GM12878 (cell line): Measurements from ENCODE around the gene GLB1L3. TPM values are rescaled to one million over a fixed set of nuclear protein-coding genes. Genes with fewer than 3 reads are reported as not detected.

Source experiments
- ATAC-seq: fragments of 200-7000 bp; cut with Tn5 transposase; 3 replicates; pipeline ENCODE4 v1.9.1; 2020; ENCODE audit warnings: mild to moderate bottlenecking, moderate library complexity
- BruUV-seq: library from RNA; stranded (reverse); fragments of 400-500 nt; replicated peaks from 2 replicates; lab custom pipeline; 2021; lab: Mats Ljungman, UMichigan
- CTCF ChIA-PET: fragments of 300-600 bp; sonication (Branson Sonifier 250); formaldehyde crosslinking; extraction: SDS; loops from one replicate; lab custom pipeline; 2021; ENCODE audit warnings: inconsistent platforms; lab: Yijun Ruan, JAX
- POLR2A ChIA-PET: fragments of 350-600 bp; formaldehyde crosslinking; extraction: SDS; loops from one replicate; lab custom pipeline; 2021; ENCODE audit warnings: inconsistent platforms; lab: Charles Lee
- RAD21 ChIA-PET: fragments of 300-600 bp; sonication (Branson Sonifier 250); formaldehyde crosslinking; loops from one replicate; lab custom pipeline; 2023; ENCODE audit warnings: antibody characterized with exemption; ENCODE audit not compliant: unreplicated experiment; lab: Charles Lee
- SMC1A ChIA-PET: fragments of 300-600 bp; sonication (Branson Sonifier 250); formaldehyde crosslinking; loops from one replicate; lab custom pipeline; 2023; ENCODE audit not compliant: unreplicated experiment, uncharacterized antibody; lab: Charles Lee
- DNase-seq: peaks from one replicate; pipeline ENCODE4 v3.0.0-alpha.2; 2011; ENCODE audit warnings: low read depth, low spot score
- FAIRE-seq: peaks from 3 replicates; lab custom pipeline; 2011; peaks lifted over from hg19 to GRCh38; lab: Jason Lieb, UNC
- H2AFZ ChIP-seq: 2 replicates; pipeline ENCODE4 v1.6.0; 2011; ENCODE audit warnings: low read depth, low read length, control low read depth; ENCODE audit not compliant: control insufficient read depth
- H3K27ac ChIP-seq: 2 replicates; pipeline ENCODE4 v1.5.1; 2011; ENCODE audit warnings: control low read depth; ENCODE audit not compliant: control insufficient read depth, insufficient read depth
- H3K27me3 ChIP-seq, 2 experiments: replicated peaks in 1 of 2; 2 replicates each; pipeline versions ENCODE4 v1.6.0 to v1.6.1; 2011; ENCODE audit warnings: low read length in 1 of 2; ENCODE audit not compliant: control insufficient read depth in 2 of 2, insufficient read depth in 2 of 2
- H3K36me3 ChIP-seq, 2 experiments: 2 replicates each; pipeline ENCODE4 v1.5.1; 2011; ENCODE audit warnings: low read length in 1 of 2; ENCODE audit not compliant: control insufficient read depth in 2 of 2, insufficient read depth in 2 of 2
- H3K4me1 ChIP-seq: 2 replicates; pipeline ENCODE4 v1.6.1; 2011; ENCODE audit warnings: mild to moderate bottlenecking, low read length, moderate library complexity, mixed read lengths; ENCODE audit not compliant: control insufficient read depth, insufficient read depth
- H3K4me2 ChIP-seq: 2 replicates; pipeline ENCODE4 v1.6.0; 2011; ENCODE audit warnings: control low read depth; ENCODE audit not compliant: control insufficient read depth, insufficient read depth
- H3K4me3 ChIP-seq: fragments of 200-600 bp; sonication (generic); 2 replicates; pipeline ENCODE4 v1.5.1; 2016
- H3K79me2 ChIP-seq: 2 replicates; pipeline ENCODE4 v1.6.0; 2011; ENCODE audit warnings: low read length; ENCODE audit not compliant: control insufficient read depth, insufficient read depth
- H3K9ac ChIP-seq: 2 replicates; pipeline ENCODE4 v1.8.0; 2011; ENCODE audit warnings: low read length, control low read depth, mixed read lengths; ENCODE audit not compliant: control insufficient read depth, insufficient read depth
- H3K9me3 ChIP-seq: replicated peaks from 3 replicates; pipeline ENCODE4 v1.5.1; 2011; ENCODE audit warnings: mild to moderate bottlenecking, low read length; ENCODE audit not compliant: control insufficient read depth, insufficient read depth
- H4K20me1 ChIP-seq: 2 replicates; pipeline ENCODE4 v1.6.0; 2011; ENCODE audit not compliant: control insufficient read depth, insufficient read depth
- BRCA1 ChIP-seq: IDR thresholded peaks from 2 replicates; pipeline ENCODE4 v1.6.1; 2011; ENCODE audit warnings: low read depth, low read length, improper control_type of control experiment
- CREM ChIP-seq: IDR thresholded peaks from 2 replicates; pipeline ENCODE4 v1.6.1; 2014; ENCODE audit warnings: antibody characterized with exemption, low read depth
- HDAC6 ChIP-seq: fragments of 200-600 bp; sonication (generic); IDR thresholded peaks from one replicate; pipeline ENCODE4 v1.8.0; 2017; ENCODE audit warnings: antibody characterized with exemption; ENCODE audit not compliant: unreplicated experiment
- JUNB ChIP-seq: IDR thresholded peaks from 2 replicates; pipeline ENCODE4 v1.6.1; 2016; ENCODE audit warnings: antibody characterized with exemption, mild to moderate bottlenecking
- MTA3 ChIP-seq: IDR thresholded peaks from 2 replicates; pipeline ENCODE4 v1.6.1; 2012; ENCODE audit warnings: low read length, inconsistent platforms, borderline replicate concordance
- PAX5 ChIP-seq: IDR thresholded peaks from 2 replicates; pipeline ENCODE4 v1.6.1; 2011; ENCODE audit warnings: low read depth, low read length, borderline replicate concordance
- RAD21 ChIP-seq: IDR thresholded peaks from 2 replicates; pipeline ENCODE4 v1.6.1; 2011; ENCODE audit warnings: mild to moderate bottlenecking, low read depth, low read length, moderate library complexity; ENCODE audit not compliant: insufficient read depth
- RUNX3 ChIP-seq: IDR thresholded peaks from 2 replicates; pipeline ENCODE4 v1.6.1; 2012; ENCODE audit warnings: low read length, inconsistent platforms
- SRF ChIP-seq, 2 experiments: IDR thresholded peaks; 2 replicates each; pipeline ENCODE4 v1.6.1; 2011; ENCODE audit warnings: low read depth in 2 of 2, low read length in 2 of 2, mild to moderate bottlenecking in 1 of 2, moderate library complexity in 1 of 2
- TCF7 ChIP-seq: IDR thresholded peaks from 2 replicates; pipeline ENCODE4 v1.6.1; 2014; ENCODE audit warnings: antibody characterized with exemption, borderline replicate concordance
- WGBS: methylation state at CpG from one replicate; pipeline ENCODE4 v1.1.6; 2016; ENCODE audit warnings: low lambda C conversion rate; ENCODE audit not compliant: insufficient replicate concordance, insufficient coverage; ENCODE audit errors: missing lambda C conversion rate; 5-methylcytosine and 5-hydroxymethylcytosine counted together
- in situ Hi-C: fragments of 300-500 bp; cut with MboI; formaldehyde crosslinking; loops from 9 replicates; pipeline ENCODE4 v1.14.3; 2018; ENCODE audit warnings: mixed read lengths
- intact Hi-C: fragments of 100-400 bp; cut with micrococcal nuclease; formaldehyde crosslinking; loops from one replicate; pipeline ENCODE4 v1.14.2; 2022; ENCODE audit not compliant: unreplicated experiment
- polyA plus RNA-seq, 11 experiments: library from polyadenylated mRNA; depleted of rRNA in 4 of 11; unstranded in 6 of 11; stranded (reverse) in 5 of 11; fragments of >200 nt; fragmentation: Nextera tagmentation in 4 of 11; fragmentation: Illumina TruSeq in 1 of 11; extraction: Ambion mirVana in 4 of 11; extraction: Trizol in 1 of 11; gene quantifications; 1 replicate in 1 of 11; 2 replicates in 10 of 11; pipeline versions ENCODE4 v1.2.1 to v1.2.3, GENCODE V29; 2011 to 2016; ENCODE audit warnings: inconsistent platforms in 2 of 11, missing spikeins in 2 of 11, low read depth in 1 of 11
- total RNA-seq, 4 experiments: library from RNA; depleted of rRNA in 3 of 4; stranded (reverse); fragments of >200 nt in 3 of 4; fragmentation: Illumina TruSeq in 1 of 4; extraction: Trizol in 1 of 4; gene quantifications; 2 replicates each; pipeline versions ENCODE4 v1.2.1 to v1.2.3, GENCODE V29; 2013 to 2021
- TF ChIP-seq, protein P1 (sequence below): IDR thresholded peaks from 2 replicates; pipeline ENCODE4 v1.6.1; 2011; ENCODE audit warnings: low read depth, mild to moderate bottlenecking, low read length, moderate library complexity, borderline replicate concordance; ENCODE audit errors: extremely low read depth
- TF ChIP-seq, protein P2 (sequence below): fragments of 450-650 bp; IDR thresholded peaks from 2 replicates; pipeline ENCODE4 v1.6.1; 2016; ENCODE audit warnings: mild to moderate bottlenecking

The GLB1L3 gene
- total and polyA plus RNA-seq, 10 of the 15 experiments (the other 5 are each of a cell fraction or from before 2014, with no cell fraction given), result 0.53 to 2.9 (median 1.9) TPM; not detected in 1

DNA sequence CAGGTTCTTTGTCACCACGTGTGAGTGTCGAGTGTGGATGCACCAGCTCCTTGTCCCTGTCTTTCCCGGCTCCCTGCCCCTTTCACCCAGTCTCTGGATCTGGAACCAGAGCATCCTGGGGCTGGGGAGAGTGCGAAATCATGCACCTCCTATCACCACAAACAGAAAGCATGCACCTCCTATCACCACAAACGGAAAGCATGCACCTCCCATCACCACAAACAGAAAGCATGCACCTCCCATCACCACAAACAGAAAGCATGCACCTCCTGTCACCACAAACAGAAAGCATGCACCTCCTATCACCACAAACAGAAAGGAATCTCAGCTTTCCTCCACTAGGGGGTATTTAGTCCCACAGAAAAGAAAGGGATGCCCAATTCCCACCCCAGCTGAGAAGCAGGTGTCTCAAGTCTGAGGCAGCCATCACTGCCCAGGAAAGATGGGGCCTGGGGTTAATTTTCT is 5.9 kb upstream of the GLB1L3 start:
- in situ Hi-C loops, result no loop called here
- no peak overlapping the region for H3K4me2 ChIP-seq
- no peaks in the 10 kb centered on the region for H3K36me3 ChIP-seq
- H3K27ac ChIP-seq, result no peak overlapping the region
- no peak for FAIRE-seq
- TF ChIP-seq, protein P1, sequence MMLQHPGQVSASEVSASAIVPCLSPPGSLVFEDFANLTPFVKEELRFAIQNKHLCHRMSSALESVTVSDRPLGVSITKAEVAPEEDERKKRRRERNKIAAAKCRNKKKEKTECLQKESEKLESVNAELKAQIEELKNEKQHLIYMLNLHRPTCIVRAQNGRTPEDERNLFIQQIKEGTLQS, result no peak
- TF ChIP-seq SRF (IDR thresholded peaks at IDR 0.05; ENCODE audit: low read depth in 2 of 2, low read length in 2 of 2), result no peak
- TF ChIP-seq RUNX3, result peak; percentile 84
- TF ChIP-seq, protein P2, sequence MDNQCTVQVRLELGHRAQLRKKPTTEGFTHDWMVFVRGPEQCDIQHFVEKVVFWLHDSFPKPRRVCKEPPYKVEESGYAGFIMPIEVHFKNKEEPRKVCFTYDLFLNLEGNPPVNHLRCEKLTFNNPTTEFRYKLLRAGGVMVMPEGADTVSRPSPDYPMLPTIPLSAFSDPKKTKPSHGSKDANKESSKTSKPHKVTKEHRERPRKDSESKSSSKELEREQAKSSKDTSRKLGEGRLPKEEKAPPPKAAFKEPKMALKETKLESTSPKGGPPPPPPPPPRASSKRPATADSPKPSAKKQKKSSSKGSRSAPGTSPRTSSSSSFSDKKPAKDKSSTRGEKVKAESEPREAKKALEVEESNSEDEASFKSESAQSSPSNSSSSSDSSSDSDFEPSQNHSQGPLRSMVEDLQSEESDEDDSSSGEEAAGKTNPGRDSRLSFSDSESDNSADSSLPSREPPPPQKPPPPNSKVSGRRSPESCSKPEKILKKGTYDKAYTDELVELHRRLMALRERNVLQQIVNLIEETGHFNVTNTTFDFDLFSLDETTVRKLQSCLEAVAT, result no peak
- TF ChIP-seq RAD21, result peak; percentile 49
- TF ChIP-seq BRCA1, result no peak
- TF ChIP-seq MTA3, result no peak
- no peak for TF ChIP-seq HDAC6
- TF ChIP-seq CREM, result no peak
- no peak for TF ChIP-seq JUNB
- TF ChIP-seq PAX5, result no peak
- TF ChIP-seq TCF7, result no peak
- H3K9me3 ChIP-seq, result no peaks in the 10 kb centered on the region
- H3K4me3 ChIP-seq, result no peak overlapping the region
- RAD21 ChIA-PET, result no interaction called here
- intact Hi-C loops, result no loop called here
- H3K27me3 ChIP-seq, result peaks cover under 1 to 8% of the 10 kb centered on the region in 2 experiments; a peak in 2 of 4 replicates
- H3K4me1 ChIP-seq, result no peaks in the 10 kb centered on the region; the same call in 1 of the 2 replicates
- POLR2A ChIA-PET, result no interaction called here
- H2AFZ ChIP-seq, result no peak overlapping the region
- no peak for DNase-seq
- H3K9ac ChIP-seq, result no peak overlapping the region
- CTCF ChIA-PET, result no interaction called here
- ATAC-seq, result peak; percentile 21; the same call in 1 of the 3 replicates
- BruUV-seq, result no TSS peak
- H4K20me1 ChIP-seq, result no peaks in the 10 kb centered on the region
- no peaks in the 10 kb centered on the region for H3K79me2 ChIP-seq
- WGBS, result 12% methylated on average over 5 of the region's 5 CpGs
- SMC1A ChIA-PET, result no interaction called here
